ENCODE measurements around the gene IL9R. TPM values are rescaled to one million over a fixed set of nuclear protein-coding genes. Genes with fewer than 3 reads are reported as not detected.

Gene IL9R
- total RNA-seq, 1 experiment from 2014 or later, result not detected

GRCh38 chrX:155967653-155968325 lies 29.7 kb upstream of the IL9R start:
- no peak for ATAC-seq
- ChIA-PET CTCF (no interaction called here), POLR2A (ENCODE audit: unreplicated experiment) (no interaction called here)
- Histone ChIP-seq H3K9me3 (ENCODE audit: low read length) (no peaks in the 10 kb centered on the region), H4K20me1 (ENCODE audit: low read length) (no peaks in the 10 kb centered on the region), H2AFZ (ENCODE audit: low read length) (no peak overlapping the region), H3K9ac (ENCODE audit: low read length) (no peak overlapping the region), H3K36me3 (ENCODE audit: low read depth, low read length) (no peaks in the 10 kb centered on the region), H3K4me1 (ENCODE audit: insufficient read depth, low read length) (no peaks in the 10 kb centered on the region), H3F3A (ENCODE audit: low read length, unreplicated experiment) (no peaks in the 10 kb centered on the region), H3K79me2 (ENCODE audit: low read length) (no peaks in the 10 kb centered on the region), H3K4me2 (ENCODE audit: low read length) (no peak overlapping the region), H3K9me2 (replicated peaks; ENCODE audit: low read length) (no peaks in the 10 kb centered on the region), H3K27ac (ENCODE audit: low read length) (no peak overlapping the region), H3K4me3 (ENCODE audit: low read length) (no peak overlapping the region), H3K27me3 (ENCODE audit: low read length) (no peaks in the 10 kb centered on the region)
- BruUV-seq (replicated peaks), result no TSS peak
- intact Hi-C loops (cut with micrococcal nuclease), result no loop called here
- DNase-seq, result no peak
- TF ChIP-seq CTCF (conservative IDR thresholded peaks at IDR 0.05; ENCODE audit: low read depth, low read length), result no peak
- no peak for TF ChIP-seq EZH2 (IDR thresholded peaks at IDR 0.05; ENCODE audit: low read length, unreplicated experiment)
- TF ChIP-seq EZH2phosphoT487 (IDR thresholded peaks at IDR 0.05; ENCODE audit: borderline replicate concordance, low read length), result no peak

DNA sequence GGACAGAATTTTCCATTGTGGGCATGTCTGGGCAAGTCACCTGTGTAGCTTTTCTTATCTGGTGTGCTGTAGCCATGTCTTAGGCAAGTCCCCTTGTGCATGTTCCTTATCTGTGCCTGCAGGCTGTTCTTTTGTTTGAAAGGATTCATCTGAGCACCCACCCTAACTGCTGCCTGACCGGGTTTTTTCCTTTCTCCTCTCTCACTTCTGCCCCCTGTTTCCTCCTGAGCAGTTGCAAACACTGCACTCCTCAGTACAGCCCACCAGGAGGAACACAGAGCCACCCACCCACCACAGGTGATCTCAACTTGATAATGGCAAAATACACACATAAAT lies 29.2 kb upstream of the IL9R start:
- CTCF ChIA-PET, result no interaction called here
- DNase-seq (no peak), ATAC-seq (no peak)
- no peak overlapping the region for H2AFZ ChIP-seq (ENCODE audit: low read length)
- no peaks in the 10 kb centered on the region for H3K36me3 ChIP-seq (ENCODE audit: low read depth, low read length)
- H3K79me2 ChIP-seq (ENCODE audit: low read length), result no peaks in the 10 kb centered on the region
- no peaks in the 10 kb centered on the region for H3K9me3 ChIP-seq (ENCODE audit: low read length)
- POLR2A ChIA-PET (ENCODE audit: unreplicated experiment), result no interaction called here
- H3K9me2 ChIP-seq (replicated peaks; ENCODE audit: low read length), result no peaks in the 10 kb centered on the region
- no peaks in the 10 kb centered on the region for H3F3A ChIP-seq (ENCODE audit: low read length, unreplicated experiment)
- BruUV-seq (replicated peaks), result no TSS peak
- no peaks in the 10 kb centered on the region for H3K27me3 ChIP-seq (ENCODE audit: low read length)
- no peak overlapping the region for H3K4me3 ChIP-seq (ENCODE audit: low read length)
- no peak overlapping the region for H3K27ac ChIP-seq (ENCODE audit: low read length)
- intact Hi-C loops (cut with micrococcal nuclease), result no loop called here
- H3K4me1 ChIP-seq (ENCODE audit: insufficient read depth, low read length), result no peaks in the 10 kb centered on the region
- TF ChIP-seq CTCF (conservative IDR thresholded peaks at IDR 0.05; ENCODE audit: low read depth, low read length), result no peak
- no peak for TF ChIP-seq EZH2 (IDR thresholded peaks at IDR 0.05; ENCODE audit: low read length, unreplicated experiment)
- TF ChIP-seq EZH2phosphoT487 (IDR thresholded peaks at IDR 0.05; ENCODE audit: borderline replicate concordance, low read length), result no peak
- H3K9ac ChIP-seq (ENCODE audit: low read length), result no peak overlapping the region
- H3K4me2 ChIP-seq (ENCODE audit: low read length), result no peak overlapping the region
- H4K20me1 ChIP-seq (ENCODE audit: low read length), result no peaks in the 10 kb centered on the region

DNA sequence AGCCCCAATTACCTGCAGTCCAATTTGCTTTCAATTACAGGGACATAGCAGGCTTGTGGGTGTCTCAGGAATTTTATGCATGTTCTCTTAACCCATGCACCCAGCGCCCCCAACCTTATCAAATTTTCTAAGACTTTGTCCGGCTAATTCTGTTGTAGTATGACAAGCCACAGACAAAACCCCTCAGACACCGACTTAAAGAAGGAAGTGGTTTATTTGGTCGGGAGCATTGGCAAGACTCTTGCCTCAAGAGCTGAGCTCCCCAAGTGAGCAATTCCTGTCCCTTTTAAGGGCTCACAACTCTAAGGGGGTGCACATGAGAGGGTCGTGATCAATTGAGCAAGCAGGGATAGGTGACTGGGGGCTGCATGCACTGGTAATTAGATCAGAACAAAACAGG lies 28.7 kb upstream of the IL9R start:
- ATAC-seq (no peak), DNase-seq (no peak)
- no peaks in the 10 kb centered on the region for H3F3A ChIP-seq (ENCODE audit: low read length, unreplicated experiment)
- CTCF ChIA-PET, result no interaction called here
- no peaks in the 10 kb centered on the region for H3K4me1 ChIP-seq (ENCODE audit: insufficient read depth, low read length)
- no TSS peak for BruUV-seq (replicated peaks)
- no peak overlapping the region for H3K4me2 ChIP-seq (ENCODE audit: low read length)
- TF ChIP-seq CTCF (conservative IDR thresholded peaks at IDR 0.05; ENCODE audit: low read depth, low read length) (no peak), EZH2phosphoT487 (IDR thresholded peaks at IDR 0.05; ENCODE audit: borderline replicate concordance, low read length) (no peak), EZH2 (IDR thresholded peaks at IDR 0.05; ENCODE audit: low read length, unreplicated experiment) (no peak)
- no peak overlapping the region for H3K27ac ChIP-seq (ENCODE audit: low read length)
- POLR2A ChIA-PET (ENCODE audit: unreplicated experiment), result no interaction called here
- H3K4me3 ChIP-seq (ENCODE audit: low read length), result no peak overlapping the region
- H3K9ac ChIP-seq (ENCODE audit: low read length), result no peak overlapping the region
- H3K27me3 ChIP-seq (ENCODE audit: low read length), result no peaks in the 10 kb centered on the region
- no peaks in the 10 kb centered on the region for H4K20me1 ChIP-seq (ENCODE audit: low read length)
- H3K9me3 ChIP-seq (ENCODE audit: low read length), result no peaks in the 10 kb centered on the region
- H3K79me2 ChIP-seq (ENCODE audit: low read length), result no peaks in the 10 kb centered on the region
- H3K36me3 ChIP-seq (ENCODE audit: low read depth, low read length), result no peaks in the 10 kb centered on the region
- no peaks in the 10 kb centered on the region for H3K9me2 ChIP-seq (replicated peaks; ENCODE audit: low read length)
- H2AFZ ChIP-seq (ENCODE audit: low read length), result no peak overlapping the region
- intact Hi-C loops (cut with micrococcal nuclease), result no loop called here

All from PC-3 (cell line).